Mucosa of descending colon (tissue), 3 donors: Measurements from ENCODE around the gene PLA2G4B. TPM values are rescaled to one million over a fixed set of nuclear protein-coding genes. Genes with fewer than 3 reads are reported as not detected.
"Not testable (repeated sequence)": the region's sequence is repeated elsewhere in the genome, so short reads cannot be mapped to it uniquely, and the experiment has no call there.

Source experiments
- ATAC-seq: fragments of 200-7000 bp; cut with Tn5 transposase; one replicate; pipeline ENCODE4 v1.9.1; 2020; ENCODE audit warnings: mild to moderate bottlenecking, moderate library complexity
- DNase-seq, 3 donors: peaks; one replicate each; pipeline ENCODE4 v3.0.0-alpha.2; 2020
- H3K36me3 ChIP-seq: fragments of 200-600 bp; one replicate; pipeline ENCODE4 v1.8.0; 2021; ENCODE audit warnings: low read depth, mild to moderate bottlenecking
- H3K4me1 ChIP-seq: fragments of 200-600 bp; one replicate; pipeline ENCODE4 v1.8.0; 2021; ENCODE audit warnings: low read depth, mild to moderate bottlenecking
- H3K4me3 ChIP-seq: fragments of 200-600 bp; one replicate; pipeline ENCODE4 v1.8.0; 2021; ENCODE audit warnings: mild to moderate bottlenecking
- H3K9me3 ChIP-seq: fragments of 200-600 bp; one replicate; pipeline ENCODE4 v1.8.0; 2021; ENCODE audit warnings: mild to moderate bottlenecking
- intact Hi-C, 2 donors: fragments of 100-400 bp; cut with DNase I in 1 of 2; cut with micrococcal nuclease in 1 of 2; formaldehyde crosslinking; loops; one replicate each; pipeline versions ENCODE4 v1.11.0 to v1.11.1; 2022; cut with DNase I, micrococcal nuclease
- total RNA-seq, 3 donors: library from RNA; stranded (reverse); fragmentation: NEBNext Ultra II Directional in 2 of 3; extraction: Animal tissue kit (Norgen Biotek cat#: 25700) in 2 of 3; gene quantifications; one replicate each; pipeline versions ENCODE4 v1.2.1 to v1.2.4, GENCODE V29; 2021 to 2023
- TF ChIP-seq, protein P1 (sequence below): fragments of 200-600 bp; IDR thresholded peaks from one replicate; pipeline ENCODE4 v1.8.0; 2022; ENCODE audit warnings: antibody characterized with exemption, mild to moderate bottlenecking
- donor health status: DM: no; HTN: no; CAD: no; lungs with moderate emphysema.
- donor health status: DM: no; HTN: no; CAD: no.
- donor health status: DM: no; HTN: yes; CAD: no.

The PLA2G4B gene
- total RNA-seq, 3 donors from 2014 or later, result 5.2 to 9.7 (median 6.4) TPM

GRCh38 chr15:41828807-41829141 lies 9.9 kb upstream of the PLA2G4B start:
- TF ChIP-seq, protein P1, sequence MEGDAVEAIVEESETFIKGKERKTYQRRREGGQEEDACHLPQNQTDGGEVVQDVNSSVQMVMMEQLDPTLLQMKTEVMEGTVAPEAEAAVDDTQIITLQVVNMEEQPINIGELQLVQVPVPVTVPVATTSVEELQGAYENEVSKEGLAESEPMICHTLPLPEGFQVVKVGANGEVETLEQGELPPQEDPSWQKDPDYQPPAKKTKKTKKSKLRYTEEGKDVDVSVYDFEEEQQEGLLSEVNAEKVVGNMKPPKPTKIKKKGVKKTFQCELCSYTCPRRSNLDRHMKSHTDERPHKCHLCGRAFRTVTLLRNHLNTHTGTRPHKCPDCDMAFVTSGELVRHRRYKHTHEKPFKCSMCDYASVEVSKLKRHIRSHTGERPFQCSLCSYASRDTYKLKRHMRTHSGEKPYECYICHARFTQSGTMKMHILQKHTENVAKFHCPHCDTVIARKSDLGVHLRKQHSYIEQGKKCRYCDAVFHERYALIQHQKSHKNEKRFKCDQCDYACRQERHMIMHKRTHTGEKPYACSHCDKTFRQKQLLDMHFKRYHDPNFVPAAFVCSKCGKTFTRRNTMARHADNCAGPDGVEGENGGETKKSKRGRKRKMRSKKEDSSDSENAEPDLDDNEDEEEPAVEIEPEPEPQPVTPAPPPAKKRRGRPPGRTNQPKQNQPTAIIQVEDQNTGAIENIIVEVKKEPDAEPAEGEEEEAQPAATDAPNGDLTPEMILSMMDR, result no peak
- DNase-seq, result no peak
- no peaks in the 10 kb centered on the region for H3K9me3 ChIP-seq
- H3K4me3 ChIP-seq, result no peak overlapping the region
- intact Hi-C loops, result no loop called here
- no peaks in the 10 kb centered on the region for H3K36me3 ChIP-seq
- peaks cover 13% of the 10 kb centered on the region for H3K4me1 ChIP-seq
- no peak for ATAC-seq

GRCh38 chr15:41829959-41830646 lies 8.5 kb upstream of the PLA2G4B start:
- peaks cover 13% of the 10 kb centered on the region for H3K4me1 ChIP-seq
- no peaks in the 10 kb centered on the region for H3K9me3 ChIP-seq
- no peak overlapping the region for H3K4me3 ChIP-seq
- no peak for DNase-seq
- ATAC-seq, result no peak
- no peaks in the 10 kb centered on the region for H3K36me3 ChIP-seq
- TF ChIP-seq, protein P1, result no peak
- intact Hi-C loops, result no loop called here

GRCh38 chr15:41831291-41831690 lies 7.4 kb upstream of the PLA2G4B start:
- H3K4me3 ChIP-seq, H3K9me3 ChIP-seq, DNase-seq, intact Hi-C loops, H3K36me3 ChIP-seq, ATAC-seq: not testable (repeated sequence)
- H3K4me1 ChIP-seq, result peaks cover 13% of the 10 kb centered on the region

- TF ChIP-seq, protein P1, result no peak
- no peak for ATAC-seq
- intact Hi-C loops, result no loop called here
These were observed 6.4 kb upstream of the PLA2G4B start for GRCh38 chr15:41832208-41832607.

GRCh38 chr15:41832875-41833274 lies 5.8 kb upstream of the PLA2G4B start:
- intact Hi-C loops, result no loop called here

More at GRCh38 chr15:41832208-41832607, 6.4 kb upstream of the PLA2G4B start:
- H3K9me3 ChIP-seq, result no peaks in the 10 kb centered on the region
- no peaks in the 10 kb centered on the region for H3K36me3 ChIP-seq
- DNase-seq, result no peak
- H3K4me3 ChIP-seq, result no peak overlapping the region
- peaks cover 13% of the 10 kb centered on the region for H3K4me1 ChIP-seq

GRCh38 chr15:41834096-41834495 lies 4.6 kb upstream of the PLA2G4B start:
- intact Hi-C loops, result no loop called here
- DNase-seq (no peak), ATAC-seq (no peak)
- TF ChIP-seq, protein P1, result no peak
- peaks cover 15% of the 10 kb centered on the region for H3K4me1 ChIP-seq
- H3K9me3 ChIP-seq, result no peaks in the 10 kb centered on the region
- H3K36me3 ChIP-seq, result no peaks in the 10 kb centered on the region
- H3K4me3 ChIP-seq, result no peak overlapping the region

More at GRCh38 chr15:41832875-41833274, 5.8 kb upstream of the PLA2G4B start:
- H3K4me3 ChIP-seq, result no peak overlapping the region
- ATAC-seq (peak; percentile 9), DNase-seq (no peak)
- TF ChIP-seq, protein P1, result no peak
- peaks cover 10% of the 10 kb centered on the region for H3K4me1 ChIP-seq
- H3K36me3 ChIP-seq, result no peaks in the 10 kb centered on the region
- H3K9me3 ChIP-seq, result no peaks in the 10 kb centered on the region
